Mammary epithelial cell (primary cell): ENCODE results near the gene B2M.

ENCODE experiments used
- CTCF ChIP-seq, 2 donors: IDR thresholded peaks in 1 of 2; conservative IDR thresholded peaks in 1 of 2; 2 replicates each; pipeline ENCODE4 v1.5.1; 2011 to 2012; ENCODE audit warnings: inconsistent platforms in 2 of 2, low read length in 2 of 2, mild to moderate bottlenecking in 2 of 2, control low read depth in 1 of 2, low read depth in 1 of 2; ENCODE audit not compliant: insufficient read depth in 1 of 2; ENCODE audit errors: extremely low read depth in 1 of 2
- EZH2 ChIP-seq: IDR thresholded peaks from 2 replicates; pipeline ENCODE4 v1.6.1; 2012; ENCODE audit warnings: low read length, inconsistent platforms, borderline replicate concordance

- TF ChIP-seq EZH2 (no peak), CTCF (conservative IDR thresholded peaks at IDR 0.05 in 1 of 2, IDR thresholded peaks at IDR 0.05 in 1 of 2; ENCODE audit: extremely low read depth in 1 of 2, insufficient read depth in 1 of 2, low read depth in 1 of 2, low read length in 2 of 2) (no peak)
These were observed 44.3 kb upstream of the B2M start for GRCh38 chr15:44667039-44667360.
